H9 (cell line): ENCODE data around the gene SPRR3. TPM values are rescaled to one million over a fixed set of nuclear protein-coding genes. Genes with fewer than 3 reads are reported as not detected.

ENCODE experiments used
- DNase-seq: peaks from one replicate; pipeline ENCODE4 v3.0.0-alpha.2; 2017
- H2AFZ ChIP-seq: one replicate; pipeline ENCODE4 v1.6.1; 2013; ENCODE audit warnings: mild to moderate bottlenecking, low read length, control low read depth, moderate library complexity
- H2AK5ac ChIP-seq: 2 replicates; pipeline ENCODE4 v1.6.1; 2013; ENCODE audit warnings: low read length, control low read depth, mixed read lengths; ENCODE audit not compliant: insufficient read length
- H2BK120ac ChIP-seq: one replicate; pipeline ENCODE4 v1.6.1; 2013; ENCODE audit warnings: low read depth, mild to moderate bottlenecking, low read length, control low read depth, inconsistent platforms; ENCODE audit not compliant: poor library complexity, severe bottlenecking
- H2BK12ac ChIP-seq: 2 replicates; pipeline ENCODE4 v1.6.1; 2013; ENCODE audit warnings: low read length, control low read depth, mixed read lengths, low read depth; ENCODE audit not compliant: insufficient read length
- H2BK15ac ChIP-seq: 2 replicates; pipeline ENCODE4 v1.6.1; 2013; ENCODE audit warnings: low read depth, low read length, control low read depth
- H2BK20ac ChIP-seq: one replicate; pipeline ENCODE4 v1.6.1; 2013; ENCODE audit warnings: low read depth, mild to moderate bottlenecking, low read length, control low read depth, inconsistent platforms; ENCODE audit not compliant: poor library complexity, severe bottlenecking
- H2BK5ac ChIP-seq: 2 replicates; pipeline ENCODE4 v1.6.1; 2013; ENCODE audit warnings: low read length, control low read depth, mixed read lengths; ENCODE audit not compliant: insufficient read length
- H3K14ac ChIP-seq: 2 replicates; pipeline ENCODE4 v1.6.1; 2013; ENCODE audit warnings: low read length, control low read depth; ENCODE audit not compliant: insufficient read depth
- H3K18ac ChIP-seq: 2 replicates; pipeline ENCODE4 v1.6.1; 2013; ENCODE audit warnings: low read depth, mild to moderate bottlenecking, mixed read lengths, low read length, control low read depth; ENCODE audit not compliant: insufficient read length
- H3K23ac ChIP-seq: 2 replicates; pipeline ENCODE4 v1.6.1; 2013; ENCODE audit warnings: low read length, control low read depth, mixed read lengths, low read depth; ENCODE audit not compliant: insufficient read length
- H3K23me2 ChIP-seq: 2 replicates; pipeline ENCODE4 v1.6.1; 2013; ENCODE audit warnings: low read depth, mild to moderate bottlenecking, mixed read lengths, low read length, control low read depth; ENCODE audit not compliant: insufficient read length, poor library complexity, severe bottlenecking
- H3K27ac ChIP-seq: 2 replicates; pipeline ENCODE4 v1.5.1; 2013; ENCODE audit warnings: low read length, control low read depth, mixed read lengths, low read depth; ENCODE audit not compliant: insufficient read length
- H3K27me3 ChIP-seq: 2 replicates; pipeline ENCODE4 v1.6.1; 2013; ENCODE audit warnings: low read length, control low read depth, inconsistent platforms; ENCODE audit not compliant: insufficient read depth
- H3K4ac ChIP-seq: 2 replicates; pipeline ENCODE4 v1.6.1; 2013; ENCODE audit warnings: low read depth, mild to moderate bottlenecking, control low read depth, inconsistent platforms, low read length, moderate library complexity
- H3K4me1 ChIP-seq: 2 replicates; pipeline ENCODE4 v1.6.1; 2013; ENCODE audit warnings: low read length, control low read depth, inconsistent platforms; ENCODE audit not compliant: insufficient read depth
- H3K4me2 ChIP-seq: 2 replicates; pipeline ENCODE4 v1.6.1; 2013; ENCODE audit warnings: low read length, control low read depth, mixed read lengths; ENCODE audit not compliant: insufficient read length, insufficient read depth
- H3K56ac ChIP-seq: 2 replicates; pipeline ENCODE4 v1.6.1; 2013; ENCODE audit warnings: low read depth, mild to moderate bottlenecking, mixed read lengths, low read length, control low read depth; ENCODE audit not compliant: insufficient read length
- H3K79me1 ChIP-seq: 2 replicates; pipeline ENCODE4 v1.6.1; 2013; ENCODE audit warnings: low read depth, mild to moderate bottlenecking, moderate library complexity, low read length, control low read depth, inconsistent platforms; ENCODE audit not compliant: insufficient read depth, poor library complexity, severe bottlenecking
- H3K79me2 ChIP-seq: 2 replicates; pipeline ENCODE4 v1.6.1; 2013; ENCODE audit warnings: low read length, control low read depth, inconsistent platforms; ENCODE audit not compliant: insufficient read depth
- H3K9ac ChIP-seq: 2 replicates; pipeline ENCODE4 v1.6.1; 2013; ENCODE audit warnings: low read length, control low read depth, mixed read lengths; ENCODE audit not compliant: insufficient read length; ENCODE audit errors: extremely low read depth
- H3K9me3 ChIP-seq: one replicate; pipeline ENCODE4 v1.6.1; 2013; ENCODE audit warnings: low read depth, low read length, inconsistent platforms; ENCODE audit not compliant: control insufficient read depth
- H3T11ph ChIP-seq: one replicate; pipeline ENCODE4 v1.6.1; 2013; ENCODE audit warnings: mild to moderate bottlenecking, low read length, control low read depth, inconsistent platforms
- H4K20me1 ChIP-seq: one replicate; pipeline ENCODE4 v1.6.1; 2013; ENCODE audit not compliant: control insufficient read depth, insufficient read length, insufficient read depth
- H4K5ac ChIP-seq: 2 replicates; pipeline ENCODE4 v1.6.1; 2013; ENCODE audit warnings: low read depth, mild to moderate bottlenecking, mixed read lengths, low read length, control low read depth; ENCODE audit not compliant: insufficient read length
- H4K8ac ChIP-seq: replicated peaks from 2 replicates; pipeline ENCODE4 v1.6.1; 2013; ENCODE audit warnings: low read length, control low read depth, mixed read lengths, low read depth; ENCODE audit not compliant: insufficient read length
- H4K91ac ChIP-seq: 2 replicates; pipeline ENCODE4 v1.6.1; 2013; ENCODE audit warnings: low read depth, mild to moderate bottlenecking, moderate library complexity, mixed read lengths, low read length, control low read depth; ENCODE audit not compliant: insufficient read length
- H3K27ac Mint-ChIP-seq, 3 experiments: 2 replicates in 2 of 3; 3 replicates in 1 of 3; pipeline ENCODE4 v1.8.0; 2020 to 2021; ENCODE audit warnings: mixed read lengths in 3 of 3, mild to moderate bottlenecking in 1 of 3, moderate library complexity in 1 of 3
- H3K27me3 Mint-ChIP-seq: 2 replicates; pipeline ENCODE4 v1.8.0; 2021; ENCODE audit warnings: low read depth, mild to moderate bottlenecking, moderate library complexity, mixed read lengths
- H3K36me3 Mint-ChIP-seq, 3 experiments: 2 replicates in 2 of 3; 3 replicates in 1 of 3; pipeline ENCODE4 v1.8.0; 2020 to 2021; ENCODE audit warnings: low read depth in 3 of 3, mixed read lengths in 3 of 3; ENCODE audit not compliant: insufficient read depth in 1 of 3
- H3K4me1 Mint-ChIP-seq, 2 experiments: 2 replicates each; pipeline ENCODE4 v1.8.0; 2020; ENCODE audit warnings: mixed read lengths in 2 of 2
- H3K4me3 Mint-ChIP-seq, 2 experiments: 2 replicates in 1 of 2; 3 replicates in 1 of 2; pipeline ENCODE4 v1.8.0; 2020 to 2021; ENCODE audit warnings: mild to moderate bottlenecking in 2 of 2, mixed read lengths in 2 of 2, moderate library complexity in 1 of 2
- H3K9me3 Mint-ChIP-seq, 2 experiments: 2 replicates in 1 of 2; 3 replicates in 1 of 2; pipeline ENCODE4 v1.8.0; 2020; ENCODE audit warnings: mild to moderate bottlenecking in 2 of 2, mixed read lengths in 2 of 2, moderate library complexity in 1 of 2
- total RNA-seq: library from RNA; stranded (reverse); gene quantifications from 2 replicates; pipeline ENCODE4 v1.2.1, GENCODE V29; 2021
- TF ChIP-seq, protein P1 (sequence below): fragments of 200-600 bp; sonication (generic); conservative IDR thresholded peaks from 3 replicates; pipeline ENCODE4 v1.8.0; 2021; ENCODE audit warnings: antibody characterized with exemption, mild to moderate bottlenecking

SPRR3 gene
- total RNA-seq, 1 experiment from 2014 or later = not detected

DNA sequence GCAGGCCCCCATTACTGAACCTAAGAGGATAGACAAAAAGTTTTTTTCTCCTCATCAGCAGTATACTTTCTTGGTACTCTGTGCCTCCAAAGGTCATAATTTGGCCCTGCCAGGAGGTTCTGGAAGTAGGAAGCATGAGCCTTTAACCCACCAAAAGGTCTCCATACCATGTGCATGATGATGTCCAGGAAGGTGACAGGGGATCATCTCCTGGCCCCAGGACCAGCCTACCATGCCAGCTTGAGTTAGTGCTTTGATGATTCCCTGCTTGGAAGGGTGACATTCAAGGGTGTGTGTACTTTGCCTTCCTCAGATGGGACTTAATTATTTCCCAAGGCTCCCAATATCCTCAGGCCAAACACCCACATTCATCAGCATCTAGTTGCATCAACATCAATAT lies 23.9 kb upstream of the SPRR3 start:
- no peak overlapping the region for H3K4me2 ChIP-seq
- H2BK5ac ChIP-seq = no peak overlapping the region
- H4K91ac ChIP-seq = no peak overlapping the region
- TF ChIP-seq, protein P1, sequence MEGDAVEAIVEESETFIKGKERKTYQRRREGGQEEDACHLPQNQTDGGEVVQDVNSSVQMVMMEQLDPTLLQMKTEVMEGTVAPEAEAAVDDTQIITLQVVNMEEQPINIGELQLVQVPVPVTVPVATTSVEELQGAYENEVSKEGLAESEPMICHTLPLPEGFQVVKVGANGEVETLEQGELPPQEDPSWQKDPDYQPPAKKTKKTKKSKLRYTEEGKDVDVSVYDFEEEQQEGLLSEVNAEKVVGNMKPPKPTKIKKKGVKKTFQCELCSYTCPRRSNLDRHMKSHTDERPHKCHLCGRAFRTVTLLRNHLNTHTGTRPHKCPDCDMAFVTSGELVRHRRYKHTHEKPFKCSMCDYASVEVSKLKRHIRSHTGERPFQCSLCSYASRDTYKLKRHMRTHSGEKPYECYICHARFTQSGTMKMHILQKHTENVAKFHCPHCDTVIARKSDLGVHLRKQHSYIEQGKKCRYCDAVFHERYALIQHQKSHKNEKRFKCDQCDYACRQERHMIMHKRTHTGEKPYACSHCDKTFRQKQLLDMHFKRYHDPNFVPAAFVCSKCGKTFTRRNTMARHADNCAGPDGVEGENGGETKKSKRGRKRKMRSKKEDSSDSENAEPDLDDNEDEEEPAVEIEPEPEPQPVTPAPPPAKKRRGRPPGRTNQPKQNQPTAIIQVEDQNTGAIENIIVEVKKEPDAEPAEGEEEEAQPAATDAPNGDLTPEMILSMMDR = no peak
- no peak overlapping the region for H2BK120ac ChIP-seq
- H3K36me3 Mint-ChIP-seq = no peaks in the 10 kb centered on the region; a peak in 1 of 7 replicates
- no peak for DNase-seq
- no peaks in the 10 kb centered on the region for H4K20me1 ChIP-seq
- no peak overlapping the region for H3K9ac ChIP-seq
- no peak overlapping the region for H2BK20ac ChIP-seq
- no peaks in the 10 kb centered on the region for H3K9me3 ChIP-seq
- H2BK12ac ChIP-seq = no peak overlapping the region
- H3K23ac ChIP-seq = no peak overlapping the region
- no peak overlapping the region for H2AFZ ChIP-seq
- H3K79me2 ChIP-seq = no peaks in the 10 kb centered on the region
- no peak overlapping the region for H4K8ac ChIP-seq
- H2AK5ac ChIP-seq = no peak overlapping the region
- no peaks in the 10 kb centered on the region for H3K4me1 ChIP-seq
- H3K9me3 Mint-ChIP-seq = peaks cover 3 to 10% of the 10 kb centered on the region in 2 experiments; a peak in 3 of 5 replicates
- no peak overlapping the region for H3K4me3 Mint-ChIP-seq
- H4K5ac ChIP-seq = no peak overlapping the region
- H3K14ac ChIP-seq = no peak overlapping the region
- H3K79me1 ChIP-seq = no peaks in the 10 kb centered on the region
- no peak overlapping the region for H2BK15ac ChIP-seq
- no peak overlapping the region for H3K27ac ChIP-seq
- no peaks in the 10 kb centered on the region for H3K4me1 Mint-ChIP-seq
- peaks cover 31% of the 10 kb centered on the region for H3K27me3 Mint-ChIP-seq
- no peak overlapping the region for H3K4ac ChIP-seq
- no peaks in the 10 kb centered on the region for H3K27me3 ChIP-seq
- no peak overlapping the region for H3K18ac ChIP-seq
- no peak overlapping the region for H3T11ph ChIP-seq
- H3K56ac ChIP-seq = no peak overlapping the region
- no peaks in the 10 kb centered on the region for H3K23me2 ChIP-seq
- no peak overlapping the region for H3K27ac Mint-ChIP-seq
